ENCODE results near the gene PRDM2.

Gene PRDM2

DNA sequence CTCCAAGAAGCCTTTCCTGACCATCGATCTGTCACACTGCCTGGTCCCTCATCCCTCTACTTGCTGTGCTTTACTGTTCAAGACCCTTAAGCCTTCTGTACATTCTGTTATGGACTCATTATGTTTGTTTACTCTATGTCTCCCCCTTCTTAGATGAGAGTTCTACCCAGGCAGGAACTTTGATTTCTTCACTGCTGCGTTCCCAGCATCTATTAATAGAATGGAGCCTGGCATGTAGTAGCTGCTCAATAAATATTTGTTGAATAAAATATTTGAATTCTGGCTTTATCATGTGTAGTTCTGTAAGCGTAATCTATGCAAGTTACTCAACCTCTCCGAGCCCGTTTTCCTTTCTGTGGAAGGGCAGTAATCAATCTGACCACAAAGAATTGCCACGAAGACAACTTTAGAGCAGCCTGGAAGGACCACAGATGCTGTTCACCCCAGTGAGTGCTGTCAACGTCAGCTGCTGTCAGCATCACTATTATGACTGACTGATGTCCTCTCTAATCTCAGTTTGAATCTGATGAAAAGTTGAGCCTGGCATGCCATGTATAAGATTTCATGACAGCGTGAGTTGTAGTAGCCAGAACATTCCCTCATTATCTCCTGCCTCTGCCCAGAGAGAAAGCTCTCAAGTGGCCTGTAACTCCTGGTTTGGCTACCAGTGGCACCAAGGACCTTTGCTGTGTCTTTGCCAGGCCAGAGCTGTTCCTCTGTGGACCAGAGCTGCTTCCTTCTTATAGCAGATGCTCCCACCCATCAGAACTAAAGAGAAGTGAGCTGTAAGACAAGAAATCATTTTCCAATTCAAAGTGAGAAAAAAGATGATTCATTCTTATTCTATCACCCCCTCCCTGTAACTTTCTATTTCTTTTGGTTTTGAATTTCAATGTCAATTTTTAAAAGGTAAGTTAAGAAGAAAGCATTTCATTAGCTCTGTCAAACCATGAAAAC, 94.5 kb downstream of the PRDM2 start:
- DNase-seq, result no peak

DNA sequence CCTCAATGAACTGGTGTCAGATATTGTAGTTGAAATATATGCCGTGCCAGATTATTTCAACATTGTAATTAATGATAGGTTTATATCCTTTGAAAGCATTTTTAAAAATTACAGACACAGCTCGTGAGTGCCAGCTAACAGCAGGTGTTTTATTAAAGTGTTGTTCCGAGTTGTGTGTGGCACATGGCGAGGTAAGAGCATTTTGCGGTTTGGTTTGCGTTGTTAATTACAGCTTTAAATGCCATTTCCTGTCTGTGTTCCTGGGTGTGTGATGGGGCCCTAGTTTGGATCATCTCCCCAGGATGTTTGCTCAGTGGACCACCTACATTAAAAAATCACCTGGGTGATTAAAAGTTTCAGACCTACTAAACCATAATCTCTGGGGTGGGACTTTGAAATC, 97.4 kb downstream of the PRDM2 start:
- no peak for DNase-seq

DNA sequence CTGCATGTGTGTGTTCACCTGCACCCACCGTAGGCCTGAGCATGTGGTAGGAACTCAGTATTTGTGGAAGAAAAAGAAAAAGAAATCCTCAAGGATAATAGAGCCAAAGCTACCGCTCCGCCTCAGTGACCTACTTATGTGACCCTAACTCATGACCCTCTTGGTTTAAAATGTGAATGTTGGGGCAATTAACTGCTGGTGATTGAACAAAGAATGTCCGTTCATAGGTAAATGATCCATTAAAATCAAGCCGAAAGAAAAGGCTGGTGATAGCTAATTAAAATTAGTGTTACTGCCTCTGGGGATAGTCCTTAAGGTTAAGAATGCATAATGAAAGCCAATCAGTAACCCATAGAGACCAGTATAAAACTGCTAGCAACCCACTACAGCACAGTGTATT, 98.1 kb downstream of the PRDM2 start:
- DNase-seq, result no peak

DNA sequence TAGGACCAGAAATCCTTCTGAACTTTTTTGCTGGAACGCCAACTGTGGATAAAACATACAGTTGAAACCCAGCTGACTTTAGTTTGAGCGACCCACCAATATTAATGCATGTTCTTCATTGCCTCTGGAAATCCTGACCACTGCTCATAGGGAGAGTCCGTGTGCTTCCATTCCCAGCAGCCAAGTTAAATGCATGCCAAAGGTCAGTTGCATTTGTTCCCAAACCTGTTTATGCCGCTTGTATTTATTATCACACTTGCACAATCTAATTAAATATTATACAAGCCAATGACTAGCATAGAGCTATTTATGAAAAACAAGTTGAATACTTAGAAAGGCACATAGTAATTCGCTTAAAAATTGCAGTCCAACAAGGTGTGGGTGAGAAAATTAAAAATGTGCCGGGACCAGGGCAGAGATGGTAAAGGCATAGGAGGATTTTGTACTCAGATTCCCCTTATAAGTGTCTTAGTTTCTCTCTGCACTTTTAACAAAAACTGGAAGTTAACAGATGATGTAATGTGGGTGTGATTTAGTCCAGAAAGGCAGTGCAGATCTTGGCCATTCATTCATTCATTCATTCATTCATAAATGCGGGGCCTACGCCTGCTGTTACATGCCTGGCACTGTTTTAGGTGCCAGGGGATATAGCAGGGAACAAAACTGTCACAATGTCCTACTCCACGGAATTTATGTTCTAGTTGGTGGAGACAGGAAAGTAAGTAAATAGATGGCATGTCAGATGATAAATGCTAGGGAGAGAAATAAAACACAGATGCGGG, 99.7 kb downstream of the PRDM2 start:
- DNase-seq, result no peak

DNA sequence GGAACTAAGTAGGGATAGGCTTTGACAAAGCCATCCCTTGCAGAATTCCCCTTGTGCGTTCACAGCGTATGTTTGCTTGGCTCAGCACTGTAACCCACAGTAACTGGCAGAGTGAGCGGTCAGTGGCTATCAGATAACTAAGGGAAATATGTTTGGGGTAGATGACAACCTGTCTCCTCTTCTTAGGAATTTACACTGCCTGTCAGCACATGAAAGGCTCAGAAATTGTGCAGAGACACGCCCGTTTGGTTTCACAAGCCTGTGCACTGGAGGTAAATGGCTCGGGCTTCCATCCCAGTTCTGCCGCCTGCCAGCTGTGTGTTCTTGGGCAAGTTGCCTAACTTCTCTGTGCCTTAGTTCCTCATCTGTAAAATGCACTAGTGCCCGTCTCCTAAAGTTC, 101.2 kb downstream of the PRDM2 start:
- no peak for DNase-seq

DNA sequence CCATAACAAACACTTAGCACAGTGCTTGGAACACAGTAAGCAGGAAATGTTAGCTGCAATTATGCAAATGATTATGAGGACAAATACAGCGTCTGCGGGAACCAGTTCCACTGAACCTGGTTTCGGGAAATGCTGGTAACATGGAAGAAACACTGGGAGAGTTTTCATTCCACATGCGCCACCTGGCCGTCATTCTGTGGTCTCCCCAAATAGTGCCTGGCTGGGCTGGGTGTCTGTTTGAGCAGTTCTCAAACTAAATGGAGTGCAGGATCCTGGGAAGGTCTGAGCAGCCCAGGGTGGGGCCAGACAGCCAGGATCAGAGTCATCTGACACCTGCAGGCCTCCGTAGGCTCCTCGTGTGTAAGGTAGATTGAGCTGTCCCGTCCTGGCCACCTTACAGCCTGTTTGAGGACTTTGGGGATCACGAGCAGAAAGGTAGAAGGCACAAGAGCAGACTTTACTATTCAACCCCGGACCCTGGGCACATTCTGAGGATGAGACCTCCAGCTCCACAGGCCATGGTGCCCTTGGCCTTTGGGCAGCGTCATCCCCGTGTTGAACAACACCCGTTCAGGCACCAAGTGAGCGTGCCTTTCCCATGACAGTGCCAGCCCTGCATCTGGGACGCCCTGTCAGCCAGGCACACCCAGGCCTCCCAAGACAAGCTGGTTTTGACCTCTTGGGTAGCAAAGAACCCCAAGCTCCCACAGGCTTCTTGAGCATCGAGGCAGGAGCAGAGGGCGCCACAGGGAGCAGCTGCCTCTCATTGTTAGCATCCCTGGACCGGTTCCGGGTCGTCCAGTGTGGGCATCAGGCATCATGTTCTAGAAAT, 101.9 kb downstream of the PRDM2 start:
- peak; percentile 75 to 81 for DNase-seq

DNA sequence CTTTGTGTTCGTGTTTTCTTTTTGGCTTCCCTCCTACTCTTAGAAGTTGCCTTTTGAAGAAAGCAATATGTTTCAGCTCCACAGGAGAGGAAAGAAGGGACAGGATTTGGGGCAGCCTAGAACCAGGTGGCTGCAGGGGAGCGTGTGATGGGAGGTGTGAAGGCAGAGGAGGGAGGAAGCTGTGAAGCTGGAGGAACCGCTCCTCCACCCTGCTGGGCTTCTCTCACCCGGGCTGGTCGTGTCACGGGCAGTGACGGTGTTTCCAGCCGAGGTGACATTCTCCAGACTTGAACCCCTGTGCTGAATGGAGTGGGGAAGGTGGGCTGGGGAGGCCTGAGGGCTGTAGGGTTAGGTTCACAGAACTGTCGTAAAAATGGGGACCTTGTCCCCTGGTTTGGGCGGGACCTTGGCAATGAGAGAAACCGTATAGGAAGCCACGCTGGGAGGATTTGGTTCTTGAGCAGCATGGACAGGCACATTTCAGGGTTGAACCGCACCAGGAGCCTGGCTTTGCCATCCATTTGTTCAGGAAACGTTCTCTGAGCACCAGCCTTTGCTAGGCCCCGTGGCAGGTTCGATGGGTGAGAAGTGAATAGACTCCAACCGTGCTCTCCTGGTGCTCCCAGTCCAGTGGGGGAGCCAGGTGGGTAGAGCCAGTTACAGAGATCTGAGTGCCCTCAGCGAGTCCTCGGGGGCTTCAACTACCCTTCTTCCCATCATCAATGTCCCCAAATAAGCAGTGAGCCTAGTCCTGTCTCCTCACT, 103.0 kb downstream of the PRDM2 start:
- no peak for DNase-seq

DNA sequence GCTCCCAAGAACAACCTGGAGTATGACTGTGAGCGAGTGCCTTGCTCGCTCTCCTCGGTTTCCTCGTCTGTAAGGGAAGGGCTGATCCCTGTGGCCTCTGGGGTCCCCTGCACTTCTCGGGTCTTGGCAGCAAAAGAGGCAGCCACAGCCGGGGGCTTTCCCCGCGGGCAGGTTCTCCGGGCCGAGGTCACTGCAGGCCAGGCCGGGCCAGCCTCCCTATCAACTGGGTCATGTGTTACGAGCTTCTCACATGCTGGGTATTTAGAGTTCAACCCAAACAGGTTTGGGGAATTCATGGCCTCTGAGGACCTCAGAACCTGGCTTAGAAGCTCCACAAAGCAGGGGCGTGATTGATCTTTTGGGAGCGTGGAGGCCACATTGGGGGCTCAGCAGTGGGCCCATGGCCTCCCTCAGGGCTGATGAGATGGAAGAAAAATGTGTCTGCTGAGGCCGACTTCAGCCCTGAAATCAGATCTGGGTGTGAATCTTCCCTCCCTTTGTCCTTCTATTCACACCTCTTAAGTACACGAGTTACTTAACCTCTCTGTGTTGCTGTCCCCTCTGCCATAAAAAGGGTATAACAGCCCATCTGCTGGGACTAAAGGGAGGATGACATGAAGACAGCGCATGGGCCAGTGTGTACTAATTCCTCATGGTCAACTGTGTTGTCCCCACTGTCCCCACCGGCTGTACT, 103.7 kb downstream of the PRDM2 start:
- no peak for DNase-seq

DNA sequence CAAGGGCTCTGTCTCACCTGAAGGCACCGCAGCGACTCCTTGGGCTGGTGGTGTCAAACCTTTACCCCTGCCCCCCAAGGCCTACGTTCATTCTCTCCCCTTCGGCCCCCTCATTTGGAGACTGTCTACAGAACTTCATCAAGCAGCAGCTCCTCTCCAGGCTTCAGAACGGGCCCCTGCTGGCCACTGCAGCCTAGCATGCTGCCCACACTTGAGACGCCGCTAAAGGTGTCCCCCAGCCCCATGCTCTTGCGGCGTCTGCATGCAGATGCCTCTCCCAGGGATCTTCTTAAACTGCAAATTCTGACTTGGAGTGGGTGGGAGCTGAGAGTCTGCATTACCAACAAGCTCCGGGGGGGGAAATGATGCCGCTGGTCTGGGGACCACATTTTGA, 104.2 kb downstream of the PRDM2 start:
- no peak for DNase-seq

DNA sequence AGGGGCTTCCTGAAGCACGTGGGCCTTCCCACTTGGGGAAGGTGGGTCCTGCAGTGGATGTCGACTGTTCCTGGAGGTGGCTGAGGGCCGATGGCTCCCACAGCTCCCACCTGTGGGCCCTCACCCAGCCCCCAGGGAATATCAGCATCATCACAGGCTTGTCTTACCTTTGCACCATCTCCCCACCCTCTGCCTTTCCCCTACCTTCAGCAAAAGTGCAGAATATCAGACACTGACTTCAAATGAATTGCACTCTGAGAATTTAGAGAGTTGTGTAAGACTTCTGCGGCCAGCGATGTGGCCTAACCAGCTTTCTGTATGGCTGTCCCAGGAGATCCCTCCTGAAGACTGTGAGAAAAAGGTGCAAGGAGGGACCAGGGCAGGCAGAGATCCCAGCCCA, 105.4 kb downstream of the PRDM2 start:
- DNase-seq, result no peak

DNA sequence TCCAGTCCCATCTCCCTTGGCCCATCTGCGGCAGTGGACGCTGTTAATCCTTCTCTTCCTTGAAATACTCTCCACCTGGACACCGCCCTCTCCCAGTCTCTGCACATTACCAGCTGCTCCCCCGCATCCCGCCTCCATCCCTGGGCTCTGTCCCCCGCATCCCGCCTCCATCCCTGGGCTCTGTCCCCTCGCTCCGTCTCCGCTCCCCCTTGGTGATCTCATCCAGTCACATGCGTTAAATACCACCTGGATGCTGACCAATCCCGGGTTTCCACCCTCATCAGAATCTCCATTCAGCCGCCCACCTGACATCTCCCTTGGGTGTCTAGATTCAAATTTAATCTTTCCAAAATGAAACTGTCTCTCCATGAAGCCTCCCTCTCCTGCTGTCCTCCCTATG, 106.1 kb downstream of the PRDM2 start:
- DNase-seq, result no peak

DNA sequence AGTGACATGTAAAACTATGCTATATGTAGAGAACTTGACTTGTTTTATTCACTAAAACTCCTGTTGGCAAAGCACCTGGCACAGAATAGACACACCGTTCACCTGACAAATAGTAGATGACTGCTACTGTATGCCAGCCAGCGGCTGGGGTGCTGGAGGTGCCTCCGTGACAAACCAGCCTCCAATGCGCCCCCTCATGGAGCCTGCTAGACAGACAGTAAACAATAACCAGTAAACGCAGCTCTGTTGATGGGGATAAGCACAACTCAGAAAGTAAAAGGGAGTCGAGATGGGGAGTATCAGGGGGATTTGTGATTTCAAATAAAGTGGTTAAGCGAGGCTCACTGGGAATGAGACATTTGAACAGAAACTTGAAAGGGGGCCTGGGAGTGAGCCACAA, 107.2 kb downstream of the PRDM2 start:
- peak in 1 of 2 experiments; percentile 35 for DNase-seq

DNA sequence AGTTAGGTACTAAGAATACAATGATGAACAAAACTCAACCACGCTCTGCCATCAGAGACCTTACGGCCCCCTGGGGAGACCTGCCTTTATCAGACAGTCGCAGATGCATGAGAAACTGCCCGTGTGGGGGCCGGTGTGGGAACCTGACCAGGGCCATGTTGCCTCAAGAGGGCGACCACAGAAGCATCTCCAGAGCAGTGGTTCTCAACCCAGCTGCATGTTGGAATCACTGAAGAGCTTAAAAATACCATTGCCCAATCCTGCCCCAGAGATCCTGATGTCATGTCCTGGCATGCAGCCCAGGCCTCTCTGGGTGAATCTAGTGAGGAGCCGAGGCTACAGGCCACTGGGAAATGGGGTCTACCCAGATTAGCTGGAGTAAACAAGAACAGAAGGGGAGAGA, 108.7 kb downstream of the PRDM2 start:
- no peak for DNase-seq

DNA sequence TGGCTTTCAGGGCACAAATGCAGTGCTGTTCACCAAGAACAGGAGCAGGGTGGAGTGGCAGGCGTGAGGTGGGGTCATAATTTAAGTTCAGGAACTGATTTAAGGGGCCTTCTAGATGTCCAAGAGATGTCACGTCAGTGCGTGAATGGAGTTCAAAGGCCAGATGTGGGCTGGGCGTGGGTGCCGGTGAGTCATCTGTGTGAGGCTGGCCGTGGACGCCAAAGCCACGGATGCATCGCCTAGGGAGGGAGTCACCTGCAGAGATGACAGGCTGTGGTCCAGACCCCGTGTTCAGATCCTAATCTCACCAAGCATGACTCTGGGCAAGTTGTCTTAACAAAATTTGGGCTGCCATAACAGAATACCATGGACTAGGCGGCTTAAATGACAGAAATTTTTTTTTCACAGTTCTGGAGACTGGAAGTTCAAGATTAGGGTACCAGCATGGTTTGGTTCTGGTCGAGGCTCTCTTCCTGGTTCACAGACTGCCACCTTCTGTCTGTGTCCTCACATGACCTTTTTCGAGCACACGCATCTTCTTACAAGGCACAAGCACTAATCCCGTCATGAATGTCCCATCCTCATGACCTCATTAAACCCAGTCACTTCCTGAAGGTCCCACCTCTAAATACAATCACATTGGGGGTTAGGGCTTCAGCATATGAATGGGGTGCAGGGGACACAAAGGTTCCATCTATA, 109.6 kb downstream of the PRDM2 start:
- DNase-seq, result no peak

DNA sequence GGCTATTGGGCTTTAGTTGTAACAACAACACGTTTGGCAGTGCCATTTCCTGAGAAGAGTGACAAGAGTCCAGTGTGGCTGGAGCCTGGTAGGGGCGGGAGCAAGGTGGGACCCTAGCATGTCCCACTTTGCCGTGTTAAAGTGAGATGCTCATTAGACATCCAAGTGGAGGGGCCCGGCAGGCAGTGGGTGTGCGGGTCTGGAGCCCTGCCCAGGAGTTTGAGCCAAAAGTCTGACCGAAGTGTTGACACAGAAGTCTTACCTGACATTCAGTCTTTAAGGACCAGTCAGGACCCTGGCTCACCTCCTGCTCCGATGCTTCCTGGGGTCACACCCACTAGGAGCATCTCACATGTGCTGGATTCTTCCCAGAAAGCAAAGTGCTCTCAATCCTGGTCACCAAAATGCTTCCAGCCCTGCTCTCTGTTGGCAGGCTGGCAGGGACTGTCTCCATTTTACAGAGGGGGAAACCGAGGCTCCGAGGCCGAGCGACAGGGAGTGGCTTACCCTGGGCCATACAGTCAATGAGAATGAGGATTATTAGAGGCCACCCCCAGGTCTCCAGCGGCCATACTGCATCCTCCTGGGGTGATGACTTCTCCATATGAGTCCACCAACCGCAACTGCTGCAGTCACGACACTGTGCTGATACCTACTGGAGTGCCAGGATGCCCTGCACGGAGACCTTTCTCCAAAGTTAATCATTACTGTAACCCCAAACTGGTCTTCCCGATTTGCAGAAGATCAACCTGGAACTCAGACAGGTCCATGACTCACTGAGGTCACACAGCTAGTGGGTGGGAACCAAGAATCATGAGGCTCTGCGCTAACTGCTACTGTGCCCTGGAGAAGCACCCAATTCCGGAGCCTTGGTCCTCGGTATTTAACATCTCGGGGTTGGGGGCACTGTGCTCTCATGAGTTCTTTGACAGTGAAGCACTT, 112.7 kb downstream of the PRDM2 start:
- no peak for DNase-seq

DNA sequence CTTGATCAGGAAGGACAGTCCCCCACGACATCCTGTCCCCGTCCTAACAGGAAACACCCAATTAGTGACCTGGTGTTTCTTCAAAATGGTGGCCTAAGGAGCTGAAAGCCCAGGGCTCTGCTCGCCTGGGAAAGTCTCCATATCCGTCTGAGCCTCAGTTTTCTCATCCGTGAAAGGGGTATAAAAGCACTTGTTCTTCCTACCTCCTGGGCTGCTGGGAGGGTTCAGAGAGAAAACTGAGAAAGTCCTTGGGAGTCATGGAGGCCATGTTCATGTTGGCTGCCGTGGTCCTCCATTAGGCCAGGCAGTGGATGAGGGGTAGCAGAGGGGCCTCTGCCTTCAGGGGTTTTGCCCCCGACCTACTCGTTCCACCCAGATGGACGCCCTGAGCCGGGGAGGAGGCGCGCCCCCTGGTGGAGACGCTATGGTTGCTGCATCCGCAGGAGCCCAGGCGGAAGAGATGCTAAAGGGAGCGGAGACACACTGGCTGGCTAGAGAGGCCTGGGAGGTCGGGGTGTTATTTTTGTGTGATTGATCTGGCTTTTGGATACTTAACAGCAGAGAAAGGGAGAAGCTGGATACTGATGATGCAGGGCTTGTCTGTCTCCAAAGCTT, 113.5 kb downstream of the PRDM2 start:
- peak in 1 of 2 experiments; percentile 28 for DNase-seq

DNA sequence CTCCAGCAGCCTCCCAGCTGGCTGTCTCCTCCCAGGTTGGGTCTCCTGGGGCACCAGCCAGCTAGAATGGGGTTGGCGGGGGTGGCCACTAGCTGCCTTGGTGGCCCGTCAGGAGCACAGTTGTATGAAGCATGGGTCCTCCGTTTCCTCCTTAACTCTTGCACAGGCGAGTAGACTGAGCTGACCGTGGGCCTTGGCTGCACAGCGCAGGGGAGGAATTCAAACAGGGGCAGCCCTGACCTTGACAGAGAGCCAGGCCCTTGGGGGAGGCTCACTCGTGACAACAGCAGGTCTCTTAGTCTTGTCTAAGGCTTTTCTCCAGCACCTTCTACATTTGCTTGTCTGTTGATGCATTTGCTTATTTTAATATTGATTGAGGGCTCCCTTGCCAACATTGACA, 114.1 kb downstream of the PRDM2 start:
- no peak for DNase-seq

DNA sequence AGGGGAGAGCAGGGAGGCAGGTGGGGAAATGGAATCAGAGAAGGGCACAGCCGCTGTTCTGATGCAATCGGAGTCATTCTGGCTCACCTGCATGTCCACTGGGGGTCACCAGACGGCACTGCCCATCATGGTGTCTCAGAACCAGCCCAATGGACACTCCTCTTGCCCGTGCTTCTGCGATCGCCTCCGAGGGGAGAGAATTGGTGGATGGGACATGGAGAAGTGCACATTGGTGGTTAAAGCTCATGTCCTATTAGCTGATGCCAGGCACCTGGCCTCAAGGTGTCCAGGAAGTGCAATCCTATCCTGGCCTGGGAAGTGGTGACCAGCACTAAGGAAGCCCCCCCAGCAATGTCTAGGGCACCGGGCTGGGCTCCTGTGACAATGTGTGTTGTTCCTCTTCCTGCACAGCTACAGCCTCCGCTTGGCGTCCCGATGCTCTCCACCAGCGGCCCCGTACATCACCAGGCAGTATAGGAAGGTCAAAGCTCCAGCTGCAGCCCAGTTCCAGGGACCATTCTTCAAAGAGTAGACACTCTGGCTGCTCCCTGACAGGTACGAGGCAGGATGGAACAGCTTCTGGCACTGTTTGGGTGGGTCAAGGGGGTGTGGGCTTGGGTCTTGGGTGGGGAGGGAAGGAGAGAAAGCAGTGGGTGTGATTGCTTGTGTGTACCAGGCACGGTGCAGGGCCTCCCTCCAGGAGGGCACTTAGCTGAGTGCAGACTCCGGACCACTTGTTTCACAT, 116.2 kb downstream of the PRDM2 start:
- DNase-seq, result no peak

DNA sequence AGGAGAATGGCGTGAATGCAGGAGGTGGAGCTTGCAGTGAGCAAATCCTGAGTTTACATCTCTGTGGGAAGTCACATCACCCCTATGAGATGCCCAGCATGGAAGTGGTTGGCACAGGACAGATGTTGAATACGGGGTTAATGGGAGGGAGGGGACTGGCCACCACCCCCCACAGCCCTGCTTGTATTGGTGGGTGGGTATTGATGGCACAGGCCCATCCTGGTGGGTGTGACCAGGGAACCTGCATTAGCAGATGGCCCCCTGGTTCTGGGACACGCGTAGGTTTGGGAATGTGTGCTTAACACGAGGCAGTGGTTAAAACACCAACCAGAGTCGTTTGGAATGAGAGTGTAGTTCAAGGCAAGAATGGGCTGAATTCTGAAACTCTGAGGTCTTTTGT, 117.9 kb downstream of the PRDM2 start:
- DNase-seq, result no peak

All from NCI-H526 (cell line).